Stomach (tissue), 4 donors: ENCODE measurements around the gene PHF21A.

ENCODE experiments used
- CTCF ChIP-seq, 7 experiments: fragments of 450-650 bp in 4 of 7; fragments of 200-600 bp in 3 of 7; sonication (generic) in 3 of 7; IDR thresholded peaks; one replicate each; pipeline ENCODE4 v1.5.1; 2016 to 2019; ENCODE audit warnings: antibody characterized with exemption in 7 of 7, control low read depth in 2 of 7, mild to moderate bottlenecking in 1 of 7
- EP300 ChIP-seq: sonication (generic); formaldehyde crosslinking; IDR thresholded peaks from one replicate; pipeline ENCODE4 v1.6.1; 2017; ENCODE audit warnings: antibody characterized with exemption
- POLR2A ChIP-seq, 4 donors: fragments of 450-650 bp; IDR thresholded peaks; one replicate each; pipeline ENCODE4 v1.6.1; 2016; ENCODE audit warnings: antibody characterized with exemption in 4 of 4, control low read depth in 2 of 4, mild to moderate bottlenecking in 1 of 4, moderate library complexity in 1 of 4

DNA sequence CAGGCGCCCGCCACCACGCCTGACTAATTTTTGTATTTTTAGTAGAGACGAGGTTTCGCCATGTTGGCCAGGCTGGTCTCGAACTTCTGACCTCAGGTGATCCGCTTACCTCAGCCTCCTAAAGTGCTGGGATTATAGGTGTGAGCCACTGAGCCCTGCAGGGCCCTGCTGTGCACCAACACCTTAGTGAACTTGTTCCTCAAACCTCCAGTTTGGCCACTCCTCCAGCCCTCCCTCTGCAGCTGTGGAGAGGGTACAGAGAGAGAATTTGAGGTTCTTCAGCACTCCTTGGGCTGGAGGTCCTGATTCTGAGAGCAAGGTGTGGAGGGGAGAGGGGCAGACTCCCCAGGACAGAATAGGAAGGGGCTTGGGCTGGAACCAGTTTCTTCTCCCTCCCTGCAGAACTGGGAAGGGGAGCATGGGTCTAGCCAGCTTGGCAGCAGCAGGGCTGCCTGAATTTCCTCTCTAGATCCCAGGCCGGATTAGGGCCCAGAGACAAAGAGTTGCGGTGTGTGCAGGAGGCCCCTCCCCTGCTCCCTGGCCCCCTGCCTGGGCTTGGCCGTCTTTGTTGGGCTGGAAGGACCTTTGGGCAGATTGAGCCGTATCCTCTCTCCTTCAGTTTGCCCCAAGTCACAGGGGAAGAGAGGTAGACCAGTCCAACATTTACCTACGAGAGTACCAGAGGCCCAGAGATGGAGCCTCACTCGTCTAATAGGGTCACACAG, 201.3 kb downstream of the PHF21A start:
- TF ChIP-seq POLR2A (IDR thresholded peaks at IDR 0.05): no peak
- TF ChIP-seq EP300: no peak
- TF ChIP-seq CTCF (IDR thresholded peaks at IDR 0.05): no peak
